K562 (cell line): ENCODE data around the gene HSPA1B. TPM values are rescaled to one million over a fixed set of nuclear protein-coding genes. Genes with fewer than 3 reads are reported as not detected.

ENCODE experiments used
- BRD4 ChIP-seq: fragments of 200-600 bp; sonication (generic); IDR thresholded peaks from 2 replicates; pipeline ENCODE4 v1.6.1; 2017; ENCODE audit warnings: inconsistent platforms
- CBX2 ChIP-seq: fragments of 200-600 bp; sonication (generic); IDR thresholded peaks from one replicate; pipeline ENCODE4 v1.6.1; 2012; ENCODE audit warnings: mild to moderate bottlenecking, low read length, inconsistent platforms; ENCODE audit not compliant: insufficient read depth, poor library complexity, severe bottlenecking
- GABPB1 ChIP-seq: sonication (generic); formaldehyde crosslinking; IDR thresholded peaks from 2 replicates; pipeline ENCODE4 v1.8.0; 2022; ENCODE audit warnings: mild to moderate bottlenecking, missing genetic modification reagents
- HBP1 ChIP-seq: fragments of 450-650 bp; formaldehyde crosslinking; IDR thresholded peaks from 2 replicates; pipeline ENCODE4 v1.4.0; 2022; ENCODE audit warnings: missing genetic modification characterization
- HMG20B ChIP-seq: fragments of 250-450 bp; sonication (Bioruptor Pico); IDR thresholded peaks from 2 replicates; pipeline ENCODE4 v1.5.0; 2021; ENCODE audit warnings: mild to moderate bottlenecking
- KAT2B ChIP-seq: IDR thresholded peaks from one replicate; pipeline ENCODE4 v1.6.1; 2012; ENCODE audit warnings: low read depth, mild to moderate bottlenecking, control low read depth, inconsistent platforms, low read length, moderate library complexity
- KLF13 ChIP-seq: fragments of 450-650 bp; IDR thresholded peaks from 2 replicates; pipeline ENCODE4 v1.6.1; 2016; ENCODE audit warnings: missing genetic modification characterization, low read depth, mild to moderate bottlenecking, missing compliant biosample characterization, moderate library complexity, borderline replicate concordance
- MEIS2 ChIP-seq: fragments of 450-650 bp; IDR thresholded peaks from 2 replicates; pipeline ENCODE4 v1.6.1; 2014; ENCODE audit warnings: mild to moderate bottlenecking; ENCODE audit not compliant: partially characterized antibody
- MTA2 ChIP-seq: fragments of 450-650 bp; IDR thresholded peaks from 2 replicates; pipeline ENCODE4 v1.6.1; 2016; ENCODE audit warnings: low read depth
- PURB ChIP-seq: sonication (generic); formaldehyde crosslinking; IDR thresholded peaks from 2 replicates; pipeline ENCODE4 v1.9.0; 2021; ENCODE audit warnings: low read depth, mild to moderate bottlenecking, missing genetic modification reagents
- SMAD3 ChIP-seq: fragments of 450-650 bp; formaldehyde crosslinking; conservative IDR thresholded peaks from 2 replicates; pipeline ENCODE4 v1.4.0; 2020; ENCODE audit warnings: mild to moderate bottlenecking
- STAT5B ChIP-seq: fragments of 250-450 bp; sonication (Bioruptor Pico); IDR thresholded peaks from 2 replicates; pipeline ENCODE4 v1.8.0; 2021; ENCODE audit warnings: mild to moderate bottlenecking, inconsistent platforms
- TCFL5 ChIP-seq: fragments of 250-450 bp; sonication (Bioruptor Pico); conservative IDR thresholded peaks from 2 replicates; pipeline ENCODE4 v1.6.1; 2021; ENCODE audit warnings: mild to moderate bottlenecking, moderate library complexity, matching md5 sums
- THRA ChIP-seq: fragments of 450-650 bp; IDR thresholded peaks from 2 replicates; pipeline ENCODE4 v1.6.1; 2017; ENCODE audit warnings: mild to moderate bottlenecking, moderate library complexity
- XRCC4 ChIP-seq: IDR thresholded peaks from one replicate; pipeline ENCODE4 v1.6.1; 2011; ENCODE audit not compliant: insufficient read depth, insufficient read length; ENCODE audit errors: extremely low read depth
- ZNF512 ChIP-seq: IDR thresholded peaks from 2 replicates; pipeline ENCODE4 v1.6.1; 2016; ENCODE audit warnings: missing genetic modification characterization, missing compliant biosample characterization
- ZNF668 ChIP-seq: fragments of 250-450 bp; sonication (Bioruptor Pico); IDR thresholded peaks from 2 replicates; pipeline ENCODE4 v1.8.0; 2022; ENCODE audit warnings: mild to moderate bottlenecking, inconsistent platforms
- polyA plus RNA-seq, 8 experiments: library from polyadenylated mRNA; depleted of rRNA in 4 of 8; stranded (reverse) in 5 of 8; unstranded in 3 of 8; fragments of >200 nt; fragmentation: Nextera tagmentation in 2 of 8; fragmentation: Illumina TruSeq in 1 of 8; extraction: Ambion mirVana in 2 of 8; extraction: Trizol in 1 of 8; gene quantifications; 2 replicates each; pipeline versions ENCODE4 v1.2.1 to v1.2.3, GENCODE V29; 2011 to 2014; ENCODE audit warnings: inconsistent platforms in 1 of 8, missing spikeins in 1 of 8
- total RNA-seq, 7 experiments: library from RNA; depleted of rRNA in 6 of 7; stranded (reverse); fragments of >200 nt in 6 of 7; fragmentation: Illumina TruSeq in 2 of 7; extraction: Trizol in 2 of 7; gene quantifications; 2 replicates each; pipeline versions ENCODE4 v1.2.1 to v1.2.3, GENCODE V29; 2011 to 2021; ENCODE audit warnings: low replicate concordance in 1 of 7

Gene HSPA1B
- total and polyA plus RNA-seq, 9 of the 15 experiments (the other 6 are each of a cell fraction or from before 2014, with no cell fraction given), result 0.27 to 227 (median 51.2) TPM

GRCh38 chr6:31836474-31837368 lies 9.2 kb downstream of the HSPA1B start (continued):
- TF ChIP-seq HBP1 (CRISPR knock-in tag), result 0 out of 2 replicates have a peak, but pooled peaks have one; percentile 6
- 0 out of 2 replicates have a peak, but pooled peaks have one; percentile 30 for TF ChIP-seq BRD4
- TF ChIP-seq XRCC4, result no peak
- TF ChIP-seq KAT2B, result no peak
- no peak for TF ChIP-seq MEIS2
- no peak for TF ChIP-seq THRA
- TF ChIP-seq TCFL5, result no peak
- no peak for TF ChIP-seq HMG20B (CRISPR knock-in tag)
- TF ChIP-seq PURB (CRISPR knock-in tag), result no peak
- TF ChIP-seq ZNF668, result no peak
- TF ChIP-seq ZNF512 (tag), result no peak; the same call in none of the 2 replicates
- TF ChIP-seq MTA2, result no peak
- no peak for TF ChIP-seq STAT5B (CRISPR knock-in tag)
- TF ChIP-seq KLF13, result no peak
- TF ChIP-seq GABPB1 (CRISPR knock-in tag), result no peak
- TF ChIP-seq SMAD3 (CRISPR knock-in tag), result no peak
- no peak for TF ChIP-seq CBX2
